ENCODE data around the gene MORF4L2. TPM values are rescaled to one million over a fixed set of nuclear protein-coding genes. Genes with fewer than 3 reads are reported as not detected.

MORF4L2 gene
- total and polyA plus RNA-seq, 2 of the 8 experiments (the other 6 are each of a cell fraction or from before 2014, with no cell fraction given) = 235 to 373 TPM

- H3K23me2 ChIP-seq (ENCODE audit: low read depth, low read length) = no peaks in the 10 kb centered on the region
- H3K4me2 ChIP-seq (ENCODE audit: insufficient read depth in 1 of 2, low read depth in 2 of 2, low read length in 2 of 2) = peak overlapping the region; percentile 13 to 15; a peak in 1 of 4 replicates
- H3K9me3 ChIP-seq (ENCODE audit: insufficient read depth in 2 of 2, low read depth in 1 of 2, low read length in 1 of 2) = no peaks in the 10 kb centered on the region
- no peak overlapping the region for H2BK12ac ChIP-seq (ENCODE audit: low read depth, low read length)
- no peak overlapping the region for H3K18ac ChIP-seq (ENCODE audit: extremely low read depth, low read length)
- DNase-seq (ENCODE audit: low read depth in 1 of 2, low spot score in 2 of 2) (no peak), FAIRE-seq (peak; percentile 62)
- no peaks in the 10 kb centered on the region; a peak in 1 of 7 replicates for H3K27me3 ChIP-seq (replicated peaks in 1 of 4; ENCODE audit: control insufficient read depth in 3 of 4, extremely low read depth in 1 of 4, insufficient read depth in 3 of 4, low read length in 3 of 4)
- no peak overlapping the region for H3K4ac ChIP-seq (replicated peaks; ENCODE audit: insufficient read length, low read depth, low read length)
- H3K56ac ChIP-seq (replicated peaks; ENCODE audit: insufficient read length, low read depth, low read length) = no peak overlapping the region
- H2BK20ac ChIP-seq (ENCODE audit: low read length) = no peak overlapping the region
- H3K14ac ChIP-seq (ENCODE audit: insufficient read length) = no peak overlapping the region
- POLR2A ChIA-PET (ENCODE audit: partially characterized antibody) = interaction anchor here (0.9 to 4.6 kb wide), 10 partner anchors 9 to 53 kb away, joined by 3 to 26 read pairs (median 3); no protein-coding TSS in a partner anchor
- H3K4me1 ChIP-seq (replicated peaks in 1 of 4; ENCODE audit: control insufficient read depth in 3 of 4, insufficient read depth in 4 of 4, low read length in 3 of 4) = peaks cover 7 to 22% (median 16%) of the 10 kb centered on the region in 4 experiments
- no peaks in the 10 kb centered on the region for H3K79me2 ChIP-seq (ENCODE audit: control insufficient read depth in 1 of 2, insufficient read depth in 2 of 2, low read length in 2 of 2)
- H2BK120ac ChIP-seq (replicated peaks; ENCODE audit: low read depth, low read length) = no peak overlapping the region
- H2BK5ac ChIP-seq (ENCODE audit: low read depth, low read length) = peak overlapping the region; percentile 45; the same call in 1 of the 2 replicates
- no peak overlapping the region for H2AK5ac ChIP-seq (ENCODE audit: low read depth, low read length)
- CTCF ChIA-PET (ENCODE audit: partially characterized antibody) = interaction anchor here (0.6 to 2.5 kb wide), 9 partner anchors 9 to 928 kb away, joined by 3 to 8 read pairs (median 4); partner anchors contain the start of gene TMEM31
- no peak overlapping the region for H3K27ac ChIP-seq (ENCODE audit: low read depth, low read length)
- H3K4me3 ChIP-seq (ENCODE audit: extremely low read depth in 1 of 4, insufficient read depth in 2 of 4, low read depth in 3 of 4, low read length in 4 of 4) = no peak overlapping the region
- H2AFZ ChIP-seq (ENCODE audit: low read length) = no peak overlapping the region
- H3K79me1 ChIP-seq (ENCODE audit: low read depth, low read length) = no peaks in the 10 kb centered on the region
- H2BK15ac ChIP-seq (ENCODE audit: low read length) = no peak overlapping the region
- H4K91ac ChIP-seq (replicated peaks; ENCODE audit: insufficient read length, low read length) = no peak overlapping the region
- 71% methylated on average over 8 of the region's 8 CpGs; no CpG with 5 or more reads in 1 of the 2 experiments for WGBS, 2 experiments (ENCODE audit: extremely low coverage in 1 of 2, insufficient coverage in 1 of 2, insufficient read length in 1 of 2, insufficient replicate concordance in 2 of 2, low coverage in 1 of 2, low lambda C conversion rate in 2 of 2, missing lambda C conversion rate in 1 of 2)
- no peak overlapping the region for H4K8ac ChIP-seq (ENCODE audit: extremely low read depth, insufficient read depth, low read length)
- no peaks in the 10 kb centered on the region for H3K36me3 ChIP-seq (ENCODE audit: control insufficient read depth in 2 of 4, insufficient read depth in 4 of 4, low read length in 3 of 4)
- H3K23ac ChIP-seq (ENCODE audit: insufficient read length) = no peak overlapping the region
- no peak overlapping the region for H3K9ac ChIP-seq (replicated peaks in 1 of 4; ENCODE audit: extremely low read depth in 1 of 4, low read depth in 3 of 4, low read length in 3 of 4)
- H4K5ac ChIP-seq (ENCODE audit: insufficient read length, low read depth, low read length) = no peak overlapping the region
- H4K20me1 ChIP-seq (replicated peaks in 1 of 2; ENCODE audit: control insufficient read depth in 1 of 2, insufficient read depth in 2 of 2, low read length in 2 of 2) = no peaks in the 10 kb centered on the region
- TF ChIP-seq RXRA (IDR thresholded peaks at IDR 0.05; ENCODE audit: insufficient read depth, low read depth, low read length) (no peak), FOSL1 (IDR thresholded peaks at IDR 0.05; ENCODE audit: insufficient read depth, low read depth, low read length) (no peak), TEAD4 (IDR thresholded peaks at IDR 0.05; ENCODE audit: low read depth, low read length) (no peak), E2F6 (IDR thresholded peaks at IDR 0.05) (no peak), TBP (IDR thresholded peaks at IDR 0.05; ENCODE audit: low read depth, low read length) (no peak), SP1 (IDR thresholded peaks at IDR 0.05; ENCODE audit: low read depth, low read length) (no peak), POLR2AphosphoS5 (IDR thresholded peaks at IDR 0.05; ENCODE audit: low read depth, low read length) (no peak), BCL11A (IDR thresholded peaks at IDR 0.05; ENCODE audit: low read depth in 2 of 2, low read length in 2 of 2) (no peak), TAF1 (IDR thresholded peaks at IDR 0.05; ENCODE audit: low read depth, low read length) (no peak), SP2 (IDR thresholded peaks at IDR 0.05; ENCODE audit: low read length) (no peak), EGR1 (IDR thresholded peaks at IDR 0.05; ENCODE audit: borderline replicate concordance, low read depth, low read length) (no peak), CBX5 (IDR thresholded peaks at IDR 0.05; ENCODE audit: low read depth, low read length) (no peak), CHD1 (IDR thresholded peaks at IDR 0.05; ENCODE audit: low read depth, low read length) (no peak)
Observed at GRCh38 chrX:103730796-103731493, 44.4 kb upstream of the MORF4L2 start.
